ENCODE measurements around the gene CCL22. TPM values are rescaled to one million over a fixed set of nuclear protein-coding genes. Genes with fewer than 3 reads are reported as not detected.

Gene CCL22
- total RNA-seq, 1 donor from 2014 or later: 34.3 TPM

GRCh38 chr16:57384248-57385070, 25.9 kb downstream of the CCL22 start:
- no peaks in the 10 kb centered on the region for H3K36me3 Mint-ChIP-seq (ENCODE audit: low read depth)

GRCh38 chr16:57385083-57385482, 26.5 kb downstream of the CCL22 start:
- H3K27ac Mint-ChIP-seq: no peak overlapping the region
- H3K27me3 Mint-ChIP-seq (ENCODE audit: low read depth): peaks cover 2% of the 10 kb centered on the region
- no peaks in the 10 kb centered on the region for H3K4me1 Mint-ChIP-seq (ENCODE audit: low read depth)
- no peaks in the 10 kb centered on the region for H3K9me3 Mint-ChIP-seq
- DNase-seq (ENCODE audit: low spot score): no peak
- H3K36me3 Mint-ChIP-seq (ENCODE audit: low read depth): no peaks in the 10 kb centered on the region
- intact Hi-C loops (cut with micrococcal nuclease): no loop called here
- no peak overlapping the region for H3K4me3 Mint-ChIP-seq (ENCODE audit: low read depth)

More at GRCh38 chr16:57384248-57385070, 25.9 kb downstream of the CCL22 start:
- no peaks in the 10 kb centered on the region for H3K9me3 Mint-ChIP-seq
- no peak overlapping the region for H3K27ac Mint-ChIP-seq
- DNase-seq (ENCODE audit: low spot score): no peak
- H3K4me1 Mint-ChIP-seq (ENCODE audit: low read depth): no peaks in the 10 kb centered on the region
- no peak overlapping the region for H3K4me3 Mint-ChIP-seq (ENCODE audit: low read depth)
- intact Hi-C loops (cut with micrococcal nuclease): no loop called here
- peaks cover 2% of the 10 kb centered on the region for H3K27me3 Mint-ChIP-seq (ENCODE audit: low read depth)

DNA sequence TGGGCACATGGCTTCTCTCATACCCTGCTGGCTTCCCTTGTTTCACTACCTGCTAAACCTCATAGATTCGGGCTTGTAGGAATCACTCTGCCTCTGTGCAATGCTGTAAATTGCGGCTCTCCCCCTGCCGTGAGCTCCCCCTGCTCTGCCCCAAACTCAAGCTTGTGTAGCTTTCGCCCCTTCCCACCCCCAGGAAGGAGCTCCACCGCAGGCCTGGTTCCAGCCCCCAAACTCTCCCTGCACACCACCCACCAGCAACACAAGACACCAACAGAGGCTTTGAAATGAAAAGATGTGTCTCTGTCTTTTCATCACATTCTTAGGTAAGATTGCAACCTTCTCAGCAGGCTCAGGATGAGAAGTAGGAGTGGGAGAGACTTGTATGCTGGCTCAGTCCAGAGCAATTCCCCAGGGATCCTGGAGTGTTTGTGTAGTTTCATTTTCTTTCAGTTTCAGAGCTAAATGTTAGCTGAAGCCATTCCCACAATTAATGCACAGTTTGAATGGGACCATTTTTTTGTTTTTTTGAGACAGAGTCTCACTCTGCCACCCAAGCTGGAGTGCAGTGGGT, 27.9 kb downstream of the CCL22 start:
- no peak for DNase-seq (ENCODE audit: low spot score)
- no peaks in the 10 kb centered on the region for H3K4me1 Mint-ChIP-seq (ENCODE audit: low read depth)
- no peak overlapping the region for H3K27ac Mint-ChIP-seq
- H3K4me3 Mint-ChIP-seq (ENCODE audit: low read depth): no peak overlapping the region
- peaks cover 2% of the 10 kb centered on the region for H3K27me3 Mint-ChIP-seq (ENCODE audit: low read depth)
- no peaks in the 10 kb centered on the region for H3K36me3 Mint-ChIP-seq (ENCODE audit: low read depth)
- intact Hi-C loops (cut with micrococcal nuclease): no loop called here
- H3K9me3 Mint-ChIP-seq: no peaks in the 10 kb centered on the region

GRCh38 chr16:57387598-57388354, 29.2 kb downstream of the CCL22 start:
- no peak overlapping the region for H3K27ac Mint-ChIP-seq
- no peaks in the 10 kb centered on the region for H3K36me3 Mint-ChIP-seq (ENCODE audit: low read depth)
- no peak for DNase-seq (ENCODE audit: low spot score)
- no peaks in the 10 kb centered on the region for H3K9me3 Mint-ChIP-seq
- no peak overlapping the region for H3K4me3 Mint-ChIP-seq (ENCODE audit: low read depth)
- no peaks in the 10 kb centered on the region for H3K4me1 Mint-ChIP-seq (ENCODE audit: low read depth)
- peaks cover 2% of the 10 kb centered on the region for H3K27me3 Mint-ChIP-seq (ENCODE audit: low read depth)
- intact Hi-C loops (cut with micrococcal nuclease): no loop called here

DNA sequence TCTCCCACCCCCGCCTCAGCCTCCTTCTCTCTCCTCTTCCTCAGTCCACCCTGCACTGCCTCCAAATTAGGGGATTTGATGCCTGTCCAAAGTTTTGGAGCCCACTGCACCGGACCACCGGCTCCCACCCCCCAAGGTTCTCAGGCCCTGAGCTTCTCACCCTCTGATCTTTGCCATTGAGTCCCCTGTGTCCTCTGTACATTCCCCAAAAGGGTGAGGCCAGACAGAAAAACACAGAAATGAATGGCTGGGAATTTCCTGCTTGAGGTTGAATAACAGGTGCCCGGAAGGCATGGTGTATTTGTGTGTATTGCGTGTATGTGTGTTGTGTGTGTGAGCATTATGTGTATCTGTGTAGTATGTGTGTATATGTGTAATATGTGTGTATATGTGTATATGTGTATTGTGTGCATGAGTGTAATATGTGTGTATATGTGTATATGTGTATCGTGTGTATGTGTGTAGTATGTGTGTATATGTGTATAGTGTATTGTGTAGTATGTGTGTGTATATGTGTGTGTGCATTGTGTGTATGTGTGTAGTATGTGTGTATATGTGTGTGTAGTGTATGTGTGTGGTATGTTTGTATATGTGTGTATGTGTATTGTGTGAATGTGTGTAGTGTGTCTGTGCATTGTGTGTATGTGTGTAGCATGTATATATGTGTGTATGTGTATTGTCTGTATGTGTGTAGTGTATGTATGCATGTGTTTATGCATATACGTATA, 29.9 kb downstream of the CCL22 start:
- no peak overlapping the region for H3K27ac Mint-ChIP-seq
- H3K9me3 Mint-ChIP-seq: no peaks in the 10 kb centered on the region
- peaks cover 2% of the 10 kb centered on the region for H3K27me3 Mint-ChIP-seq (ENCODE audit: low read depth)
- no peaks in the 10 kb centered on the region for H3K4me1 Mint-ChIP-seq (ENCODE audit: low read depth)
- no peaks in the 10 kb centered on the region for H3K36me3 Mint-ChIP-seq (ENCODE audit: low read depth)
- no peak for DNase-seq (ENCODE audit: low spot score)
- H3K4me3 Mint-ChIP-seq (ENCODE audit: low read depth): no peak overlapping the region
- intact Hi-C loops (cut with micrococcal nuclease): no loop called here

DNA sequence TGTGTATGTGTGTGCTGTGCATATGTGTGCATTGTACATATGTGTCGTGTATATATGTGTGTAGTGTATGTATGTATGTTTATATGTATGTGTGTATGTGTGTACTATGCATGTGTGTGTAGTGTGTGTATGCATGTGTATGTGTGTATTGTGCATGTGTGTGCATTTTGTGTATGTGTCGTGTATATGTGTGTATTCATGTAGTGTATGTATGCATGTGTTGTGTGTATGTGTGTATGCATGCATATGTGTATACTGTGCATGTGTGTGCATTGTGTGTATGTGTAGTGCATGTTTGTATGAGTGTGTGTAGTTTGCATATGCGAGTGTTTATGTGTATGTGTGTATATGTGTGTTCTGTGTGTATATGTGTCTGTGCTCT, 30.5 kb downstream of the CCL22 start:
- no peak for DNase-seq (ENCODE audit: low spot score)
- intact Hi-C loops (cut with micrococcal nuclease): no loop called here
- Mint-ChIP-seq H3K4me1 (ENCODE audit: low read depth) (no peaks in the 10 kb centered on the region), H3K4me3 (ENCODE audit: low read depth) (no peak overlapping the region), H3K36me3 (ENCODE audit: low read depth) (no peaks in the 10 kb centered on the region), H3K27me3 (ENCODE audit: low read depth) (peaks cover 2% of the 10 kb centered on the region), H3K9me3 (no peaks in the 10 kb centered on the region), H3K27ac (no peak overlapping the region)

GRCh38 chr16:57390636-57391295, 32.2 kb downstream of the CCL22 start:
- Mint-ChIP-seq H3K27ac (no peak overlapping the region), H3K36me3 (ENCODE audit: low read depth) (no peaks in the 10 kb centered on the region), H3K27me3 (ENCODE audit: low read depth) (peaks cover 2% of the 10 kb centered on the region), H3K4me3 (ENCODE audit: low read depth) (no peak overlapping the region), H3K9me3 (no peaks in the 10 kb centered on the region), H3K4me1 (ENCODE audit: low read depth) (no peaks in the 10 kb centered on the region)
- intact Hi-C loops (cut with micrococcal nuclease): no loop called here
- no peak for DNase-seq (ENCODE audit: low spot score)

DNA sequence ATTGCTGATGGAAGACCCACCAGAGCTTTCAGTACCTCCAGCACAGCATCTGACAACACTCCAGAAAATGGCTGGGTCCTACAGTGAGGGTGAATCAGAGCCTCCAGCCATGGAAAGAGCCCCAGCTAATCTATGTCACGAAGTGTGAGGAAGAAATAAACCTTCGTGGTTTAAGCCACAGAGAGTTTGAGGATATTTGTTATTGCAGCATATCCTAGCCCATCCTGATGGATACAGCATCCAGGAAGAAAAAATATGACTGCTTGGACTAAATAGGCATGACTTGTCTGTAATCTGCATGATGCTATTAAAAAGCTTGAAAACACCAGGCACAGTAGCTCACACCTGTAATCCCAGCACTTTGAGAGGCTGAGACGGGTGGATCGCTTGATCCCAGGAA, 32.7 kb downstream of the CCL22 start:
- Mint-ChIP-seq H3K36me3 (ENCODE audit: low read depth) (no peaks in the 10 kb centered on the region), H3K27me3 (ENCODE audit: low read depth) (peaks cover 2% of the 10 kb centered on the region), H3K9me3 (no peaks in the 10 kb centered on the region), H3K4me1 (ENCODE audit: low read depth) (no peaks in the 10 kb centered on the region), H3K4me3 (ENCODE audit: low read depth) (no peak overlapping the region), H3K27ac (no peak overlapping the region)
- no peak for DNase-seq (ENCODE audit: low spot score)
- intact Hi-C loops (cut with micrococcal nuclease): no loop called here

DNA sequence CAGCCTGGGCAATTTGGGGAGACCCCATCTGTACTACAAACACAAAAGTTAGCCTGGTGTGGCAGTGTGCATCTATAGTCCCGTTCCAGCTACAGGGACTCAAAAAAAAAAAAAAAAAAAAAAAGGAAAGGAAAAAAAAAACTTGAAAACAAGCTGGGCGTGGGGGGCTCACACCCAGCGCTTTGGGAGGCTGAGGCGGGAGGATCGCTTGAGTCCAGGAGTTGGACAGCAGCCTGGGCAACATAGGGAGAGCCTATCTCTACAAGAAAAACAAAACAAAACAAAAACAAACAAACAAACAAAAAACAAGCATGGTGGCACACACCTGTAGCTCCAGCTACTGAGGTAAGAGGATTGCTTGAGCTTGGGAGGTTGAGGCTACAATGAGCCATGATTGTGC, 33.1 kb downstream of the CCL22 start:
- Mint-ChIP-seq H3K4me1 (ENCODE audit: low read depth) (no peaks in the 10 kb centered on the region), H3K9me3 (no peaks in the 10 kb centered on the region), H3K27ac (no peak overlapping the region), H3K4me3 (ENCODE audit: low read depth) (no peak overlapping the region), H3K36me3 (ENCODE audit: low read depth) (no peaks in the 10 kb centered on the region), H3K27me3 (ENCODE audit: low read depth) (peaks cover 2% of the 10 kb centered on the region)
- intact Hi-C loops (cut with micrococcal nuclease): no loop called here
- no peak for DNase-seq (ENCODE audit: low spot score)

GRCh38 chr16:57392694-57393093, 34.1 kb downstream of the CCL22 start:
- Mint-ChIP-seq H3K4me3 (ENCODE audit: low read depth) (no peak overlapping the region), H3K36me3 (ENCODE audit: low read depth) (no peaks in the 10 kb centered on the region), H3K4me1 (ENCODE audit: low read depth) (no peaks in the 10 kb centered on the region), H3K27ac (no peak overlapping the region), H3K27me3 (ENCODE audit: low read depth) (peaks cover 1% of the 10 kb centered on the region), H3K9me3 (no peaks in the 10 kb centered on the region)
- no peak for DNase-seq (ENCODE audit: low spot score)
- intact Hi-C loops (cut with micrococcal nuclease): no loop called here

DNA sequence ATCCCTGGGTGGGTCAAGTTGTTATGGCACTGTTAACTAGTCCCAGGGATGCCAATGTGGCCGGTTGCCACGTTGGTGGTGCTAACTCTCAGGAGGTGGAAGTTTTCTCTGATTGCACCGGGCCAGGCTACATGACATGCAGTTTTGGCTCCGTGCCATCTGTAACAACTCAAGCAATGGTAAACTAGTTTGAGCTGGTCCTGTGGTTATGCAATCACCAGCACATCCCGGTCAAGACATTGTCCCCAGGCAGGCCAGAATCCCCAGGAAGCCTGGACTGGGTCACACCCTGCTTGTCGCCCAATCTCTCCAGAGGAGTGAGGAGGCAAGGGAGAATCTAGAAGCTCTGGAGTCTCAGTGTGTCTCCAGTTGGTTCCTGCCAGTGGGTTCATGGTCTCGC, 35.9 kb downstream of the CCL22 start:
- H3K27ac Mint-ChIP-seq: no peak overlapping the region
- no peaks in the 10 kb centered on the region for H3K9me3 Mint-ChIP-seq
- no peak for DNase-seq (ENCODE audit: low spot score)
- H3K4me3 Mint-ChIP-seq (ENCODE audit: low read depth): no peak overlapping the region
- intact Hi-C loops (cut with micrococcal nuclease): no loop called here
- H3K36me3 Mint-ChIP-seq (ENCODE audit: low read depth): no peaks in the 10 kb centered on the region
- no peaks in the 10 kb centered on the region for H3K4me1 Mint-ChIP-seq (ENCODE audit: low read depth)
- peaks cover 1% of the 10 kb centered on the region for H3K27me3 Mint-ChIP-seq (ENCODE audit: low read depth)

DNA sequence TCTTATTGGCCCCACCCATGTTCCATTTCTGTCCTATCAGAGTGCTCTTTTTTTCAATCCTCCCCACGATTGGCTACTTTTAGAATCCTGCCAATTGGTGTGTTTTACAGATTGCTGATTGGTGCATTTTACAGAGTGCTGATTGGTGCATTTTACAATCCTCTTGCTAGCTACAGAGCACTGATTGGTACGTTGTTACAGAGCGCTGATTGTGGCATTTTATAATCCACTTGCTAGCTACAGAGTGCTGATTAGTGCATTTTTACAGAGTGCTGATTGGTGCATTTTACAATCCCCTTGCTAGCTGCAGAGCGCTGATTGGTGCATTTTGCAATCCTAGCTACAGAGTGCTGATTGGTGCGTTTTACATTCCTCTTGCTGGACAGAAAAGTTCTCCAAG, 36.4 kb downstream of the CCL22 start:
- no peaks in the 10 kb centered on the region for H3K9me3 Mint-ChIP-seq
- peaks cover 1% of the 10 kb centered on the region for H3K27me3 Mint-ChIP-seq (ENCODE audit: low read depth)
- H3K27ac Mint-ChIP-seq: no peak overlapping the region
- no peaks in the 10 kb centered on the region for H3K4me1 Mint-ChIP-seq (ENCODE audit: low read depth)
- H3K4me3 Mint-ChIP-seq (ENCODE audit: low read depth): no peak overlapping the region
- no peaks in the 10 kb centered on the region for H3K36me3 Mint-ChIP-seq (ENCODE audit: low read depth)
- intact Hi-C loops (cut with micrococcal nuclease): no loop called here
- no peak for DNase-seq (ENCODE audit: low spot score)
